Activated CD4-positive, alpha-beta memory T cell treated with anti-CD3 and anti-CD28 coated beads for 36 hours (primary cell): ENCODE results near the gene GLP1R. TPM values are rescaled to one million over a fixed set of nuclear protein-coding genes. Genes with fewer than 3 reads are reported as not detected.

ENCODE experiments used
- CTCF ChIA-PET: fragments of 350-600 bp; sonication (Branson Sonifier 250); formaldehyde crosslinking; loops from one replicate; lab custom pipeline; 2021; ENCODE audit warnings: antibody characterized with exemption, inconsistent platforms; lab: Charles Lee
- POLR2A ChIA-PET: fragments of 350-600 bp; sonication (Branson Sonifier 250); formaldehyde crosslinking; loops from one replicate; lab custom pipeline; 2021; ENCODE audit warnings: antibody characterized with exemption; lab: Charles Lee
- DNase-seq: peaks from one replicate; pipeline ENCODE4 v3.0.0-alpha.2; 2020
- H3K27ac Mint-ChIP-seq: one replicate; pipeline ENCODE4 v1.8.0; 2021; ENCODE audit warnings: mixed read lengths
- H3K27me3 Mint-ChIP-seq: one replicate; pipeline ENCODE4 v1.8.0; 2021; ENCODE audit warnings: mixed read lengths
- H3K36me3 Mint-ChIP-seq: one replicate; pipeline ENCODE4 v1.8.0; 2021; ENCODE audit warnings: mixed read lengths
- H3K4me1 Mint-ChIP-seq: one replicate; pipeline ENCODE4 v1.8.0; 2021; ENCODE audit warnings: low read depth, mixed read lengths
- H3K4me3 Mint-ChIP-seq: one replicate; pipeline ENCODE4 v1.8.0; 2021; ENCODE audit warnings: mild to moderate bottlenecking, mixed read lengths
- H3K9me3 Mint-ChIP-seq: one replicate; pipeline ENCODE4 v1.8.0; 2021; ENCODE audit warnings: mixed read lengths
- intact Hi-C: fragments of 100-400 bp; cut with micrococcal nuclease; formaldehyde crosslinking; loops from one replicate; pipeline ENCODE4 v1.15.1; 2023
- total RNA-seq, 2 experiments: library from RNA; stranded (reverse); gene quantifications; one replicate each; pipeline ENCODE4 v1.2.3, GENCODE V29; 2021

GLP1R gene
- total RNA-seq, 2 experiments from 2014 or later, result 0.07 TPM; not detected in 1

DNA sequence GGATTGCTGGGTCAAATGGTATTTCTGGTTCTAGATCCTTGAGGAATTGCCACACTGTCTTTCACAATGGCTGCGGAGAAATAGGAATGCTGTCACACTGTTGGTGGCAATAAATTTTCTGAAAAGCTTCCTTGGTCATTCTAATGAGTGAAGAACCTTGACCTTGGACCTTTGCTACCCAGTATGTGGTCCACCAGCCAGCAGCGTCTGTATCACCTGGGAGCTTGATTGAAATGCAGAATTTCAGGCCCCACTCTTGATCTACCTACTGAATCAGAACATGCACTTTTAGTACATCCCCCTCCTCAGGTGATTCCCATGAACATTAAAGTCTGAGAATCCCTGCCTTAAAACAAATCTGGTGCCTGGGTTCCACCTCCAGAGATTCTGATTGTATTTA lies 27.5 kb upstream of the GLP1R start:
- no peak overlapping the region for H3K27ac Mint-ChIP-seq
- H3K36me3 Mint-ChIP-seq, result no peaks in the 10 kb centered on the region
- no peak overlapping the region for H3K4me3 Mint-ChIP-seq
- intact Hi-C loops, result no loop called here
- peaks cover 3% of the 10 kb centered on the region for H3K27me3 Mint-ChIP-seq
- ChIA-PET POLR2A (no interaction called here), CTCF (interaction anchor here (1.7 to 2.9 kb wide), 2 partner anchors 9 to 149 kb away, joined by 4 to 11 read pairs; no protein-coding TSS in a partner anchor)
- no peaks in the 10 kb centered on the region for H3K9me3 Mint-ChIP-seq
- no peaks in the 10 kb centered on the region for H3K4me1 Mint-ChIP-seq
- DNase-seq, result no peak

DNA sequence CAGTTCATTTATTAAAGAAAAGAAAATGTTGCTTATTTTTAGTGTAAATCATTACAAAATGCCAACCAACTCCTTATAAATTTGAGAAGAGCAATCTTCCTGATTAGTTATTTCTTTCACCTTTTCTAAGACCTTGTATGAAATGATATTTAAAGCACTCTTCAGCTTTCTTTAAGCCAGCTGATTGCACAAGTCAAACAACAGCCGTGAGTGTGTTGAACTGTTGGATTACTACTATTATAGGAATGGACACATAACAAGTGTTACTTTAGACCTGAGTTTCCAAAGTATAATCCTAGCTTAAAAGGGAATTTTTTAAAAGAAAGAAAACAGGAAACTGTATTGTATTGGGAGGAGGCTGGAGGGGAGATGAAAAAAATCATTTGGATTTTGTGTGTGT lies 26.8 kb upstream of the GLP1R start:
- DNase-seq, result no peak
- no peak overlapping the region for H3K27ac Mint-ChIP-seq
- no peaks in the 10 kb centered on the region for H3K9me3 Mint-ChIP-seq
- peaks cover 5% of the 10 kb centered on the region for H3K27me3 Mint-ChIP-seq
- no peaks in the 10 kb centered on the region for H3K36me3 Mint-ChIP-seq
- ChIA-PET POLR2A (interaction anchor here (0.8 kb wide), 1 partner anchor 9 kb away, joined by 5 read pairs; no protein-coding TSS in a partner anchor), CTCF (interaction anchor here (1.7 to 2.9 kb wide), 2 partner anchors 8 to 149 kb away, joined by 4 to 11 read pairs; no protein-coding TSS in a partner anchor)
- no peaks in the 10 kb centered on the region for H3K4me1 Mint-ChIP-seq
- intact Hi-C loops, result no loop called here
- no peak overlapping the region for H3K4me3 Mint-ChIP-seq

DNA sequence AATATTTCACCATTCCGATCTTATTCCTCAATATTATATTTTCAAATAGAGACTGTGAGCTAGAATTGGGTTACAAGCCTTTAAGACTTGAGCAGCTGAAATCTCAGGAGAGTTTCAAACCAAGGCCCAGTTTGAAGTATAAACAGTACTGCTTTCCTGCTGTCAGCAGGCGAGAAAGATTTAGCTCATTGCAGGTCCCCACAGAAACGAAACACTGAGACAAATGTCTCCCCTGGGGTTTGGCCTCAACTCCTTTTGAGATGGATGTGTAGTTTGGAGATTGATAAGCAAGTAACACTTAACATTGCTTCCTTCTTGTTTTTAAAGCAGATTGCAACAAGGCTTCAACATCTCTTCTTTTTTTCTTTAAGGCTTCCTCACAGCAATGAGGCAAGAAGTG lies 22.4 kb upstream of the GLP1R start:
- no peak overlapping the region for H3K27ac Mint-ChIP-seq
- no peaks in the 10 kb centered on the region for H3K4me1 Mint-ChIP-seq
- ChIA-PET POLR2A (no interaction called here), CTCF (interaction anchor here (0.7 to 1.7 kb wide), 7 partner anchors 16 to 154 kb away, joined by 3 to 5 read pairs (median 3); no protein-coding TSS in a partner anchor)
- no peaks in the 10 kb centered on the region for H3K9me3 Mint-ChIP-seq
- H3K27me3 Mint-ChIP-seq, result peaks cover 15% of the 10 kb centered on the region
- no peak for DNase-seq
- no peak overlapping the region for H3K4me3 Mint-ChIP-seq
- H3K36me3 Mint-ChIP-seq, result no peaks in the 10 kb centered on the region
- intact Hi-C loops, result loop anchor here (5.0 kb wide), 1 partner anchor 76 kb away; no protein-coding TSS in a partner anchor

DNA sequence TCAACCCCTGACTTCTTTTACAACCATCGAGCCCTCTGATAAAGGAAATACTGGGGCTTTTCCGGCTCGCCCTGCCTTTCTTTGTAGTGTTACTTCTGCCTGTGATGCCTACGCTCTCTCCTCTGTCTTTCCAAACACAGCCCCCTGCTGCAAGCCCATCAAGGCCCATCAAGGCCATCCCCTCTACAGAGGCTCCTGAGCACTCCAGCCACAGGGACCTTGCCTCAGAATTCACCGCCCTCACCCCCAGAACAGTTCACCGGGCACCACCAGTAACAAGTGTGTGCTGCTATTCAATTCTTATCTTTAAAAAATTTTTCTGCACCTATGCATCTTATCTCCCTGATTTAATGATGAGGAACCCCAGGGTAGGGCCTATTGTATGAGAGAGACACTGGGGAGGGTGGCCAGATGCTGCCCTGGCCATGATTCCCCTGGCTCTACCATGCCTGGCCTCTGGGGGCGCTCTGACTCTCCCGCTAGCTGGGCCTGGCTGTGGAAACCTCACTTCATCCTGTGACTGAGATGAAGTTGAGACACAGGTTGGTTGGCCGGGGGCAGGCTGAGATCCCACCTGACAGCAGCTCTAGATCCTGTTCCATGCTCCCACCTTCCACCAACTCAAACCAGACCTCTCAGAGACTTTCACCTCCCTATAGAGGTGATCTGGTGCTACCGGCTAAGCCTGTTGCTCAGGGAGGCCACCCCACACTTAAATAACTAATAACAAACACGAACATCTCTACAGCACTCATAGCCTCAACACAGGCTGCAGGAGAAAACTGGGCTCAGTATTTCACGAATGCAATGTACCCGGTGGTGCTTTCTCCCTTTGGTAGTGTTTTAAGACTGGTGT lies 19.2 kb upstream of the GLP1R start:
- CTCF ChIA-PET, result interaction anchor here (0.5 to 2.8 kb wide), 11 partner anchors 8 to 274 kb away, joined by 3 to 11 read pairs (median 6); no protein-coding TSS in a partner anchor
- H3K36me3 Mint-ChIP-seq, result no peaks in the 10 kb centered on the region
- DNase-seq, result peak; percentile 68
- H3K27me3 Mint-ChIP-seq, result peaks cover 29% of the 10 kb centered on the region
- H3K27ac Mint-ChIP-seq, result no peak overlapping the region
- POLR2A ChIA-PET, result no interaction called here
- intact Hi-C loops, result loop anchor here (5.0 kb wide), 1 partner anchor 73 kb away; no protein-coding TSS in a partner anchor
- H3K4me3 Mint-ChIP-seq, result no peak overlapping the region
- no peaks in the 10 kb centered on the region for H3K4me1 Mint-ChIP-seq
- H3K9me3 Mint-ChIP-seq, result no peaks in the 10 kb centered on the region

DNA sequence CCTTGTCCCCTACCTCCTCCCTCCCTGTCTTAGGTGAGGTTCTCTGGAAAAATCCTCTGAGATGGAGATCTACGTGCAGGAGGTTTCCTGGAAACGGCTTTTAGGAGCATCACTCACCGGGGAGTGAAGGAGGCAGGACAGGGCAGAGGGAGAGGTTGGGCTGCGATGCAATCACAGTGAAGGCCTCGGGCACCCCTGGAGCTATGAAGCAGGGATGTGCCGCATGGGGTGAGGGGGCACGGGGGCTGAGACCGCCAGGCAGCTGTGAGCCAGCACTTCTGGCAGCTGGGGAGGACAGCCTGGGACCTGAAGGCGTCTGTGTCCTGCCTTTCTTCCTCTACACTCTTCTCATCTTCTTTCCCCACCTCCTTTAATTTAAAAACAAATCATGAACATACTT lies 12.9 kb upstream of the GLP1R start:
- CTCF ChIA-PET, result no interaction called here
- intact Hi-C loops, result no loop called here
- Mint-ChIP-seq H3K4me1 (peaks cover 4% of the 10 kb centered on the region), H3K9me3 (no peaks in the 10 kb centered on the region), H3K27me3 (peaks cover 41% of the 10 kb centered on the region), H3K4me3 (no peak overlapping the region), H3K36me3 (no peaks in the 10 kb centered on the region), H3K27ac (no peak overlapping the region)
- no peak for DNase-seq
- POLR2A ChIA-PET, result no interaction called here

DNA sequence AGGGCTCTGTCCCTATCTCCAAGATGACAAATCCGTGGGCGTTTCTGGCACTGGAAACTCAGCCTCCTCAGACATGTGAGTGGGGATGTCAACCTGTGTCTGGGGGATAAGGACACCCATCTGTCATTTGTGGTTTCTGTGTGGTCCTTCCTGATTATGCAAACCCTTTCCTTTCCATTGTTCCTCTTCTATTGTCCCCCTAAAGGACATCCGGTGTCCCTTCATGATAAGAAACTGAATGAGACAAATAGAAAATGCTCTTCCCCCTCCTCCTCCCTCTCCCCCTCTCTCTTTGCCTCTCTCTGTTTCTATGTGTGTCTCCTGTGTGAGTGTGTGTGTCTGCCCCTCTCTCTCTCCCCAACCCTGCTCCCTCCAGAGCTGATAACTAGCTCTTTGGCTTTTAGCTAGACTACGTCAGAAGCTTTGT lies 11.5 kb upstream of the GLP1R start:
- H3K9me3 Mint-ChIP-seq, result no peaks in the 10 kb centered on the region
- POLR2A ChIA-PET, result no interaction called here
- H3K27me3 Mint-ChIP-seq, result peaks cover 44% of the 10 kb centered on the region
- H3K36me3 Mint-ChIP-seq, result no peaks in the 10 kb centered on the region
- H3K4me3 Mint-ChIP-seq, result no peak overlapping the region
- no peak for DNase-seq
- intact Hi-C loops, result no loop called here
- H3K27ac Mint-ChIP-seq, result no peak overlapping the region
- H3K4me1 Mint-ChIP-seq, result peaks cover 4% of the 10 kb centered on the region
- CTCF ChIA-PET, result interaction anchor here (1.5 kb wide), 1 partner anchor 272 kb away, joined by 5 read pairs; no protein-coding TSS in a partner anchor

DNA sequence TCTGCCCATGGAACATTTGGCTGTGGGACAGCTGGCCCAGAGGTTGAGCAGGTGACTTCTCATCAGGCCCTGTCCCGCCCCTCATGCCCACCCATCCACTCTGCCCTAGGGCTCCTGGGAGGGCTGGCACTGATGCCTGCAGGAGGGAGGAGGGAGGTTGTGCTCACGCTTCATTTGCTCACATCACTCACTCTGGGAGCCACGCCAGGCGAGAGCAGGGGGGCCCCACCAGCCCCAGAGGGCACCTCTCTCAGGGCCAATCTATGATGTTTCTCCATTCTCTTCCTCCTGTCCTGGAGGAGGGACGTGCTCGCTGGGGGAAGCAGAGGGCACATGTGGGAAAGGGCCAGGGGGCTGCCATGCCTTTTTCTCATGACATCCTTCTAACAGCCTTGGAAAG lies 10.9 kb upstream of the GLP1R start:
- H3K27ac Mint-ChIP-seq, result no peak overlapping the region
- POLR2A ChIA-PET, result no interaction called here
- H3K4me3 Mint-ChIP-seq, result no peak overlapping the region
- H3K4me1 Mint-ChIP-seq, result peaks cover 4% of the 10 kb centered on the region
- CTCF ChIA-PET, result interaction anchor here (1.5 kb wide), 1 partner anchor 272 kb away, joined by 5 read pairs; no protein-coding TSS in a partner anchor
- intact Hi-C loops, result no loop called here
- no peaks in the 10 kb centered on the region for H3K36me3 Mint-ChIP-seq
- no peak for DNase-seq
- H3K9me3 Mint-ChIP-seq, result no peaks in the 10 kb centered on the region
- H3K27me3 Mint-ChIP-seq, result peaks cover 44% of the 10 kb centered on the region

DNA sequence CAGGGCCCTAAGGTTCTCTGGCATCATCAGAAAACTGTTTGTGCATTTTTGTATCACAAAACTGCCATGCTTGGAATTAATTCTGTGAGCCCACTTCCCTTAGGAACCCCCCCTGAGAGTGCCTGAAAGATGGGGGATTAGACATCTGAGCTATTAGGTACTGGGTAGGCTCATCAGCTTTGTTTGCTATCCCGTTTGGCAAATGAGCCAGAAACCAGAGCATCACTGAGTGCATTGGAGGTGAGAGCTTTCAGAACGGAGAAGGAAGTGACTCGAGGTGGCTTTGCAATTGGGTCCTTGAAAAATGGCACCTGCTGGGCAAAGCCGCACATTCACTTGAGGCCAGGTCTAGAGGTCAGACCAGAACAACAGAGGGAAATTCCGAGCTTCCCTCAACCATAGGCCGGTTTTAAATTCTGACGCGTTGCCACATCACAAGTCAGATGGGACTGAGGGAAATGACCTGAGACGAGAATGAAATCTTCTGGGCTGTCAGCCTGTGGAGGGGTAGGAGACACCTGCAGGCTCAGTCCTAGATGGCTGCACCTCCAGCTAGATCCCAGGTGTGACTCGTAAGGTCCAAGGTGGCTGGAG lies 8.4 kb upstream of the GLP1R start:
- peaks cover 4% of the 10 kb centered on the region for H3K4me1 Mint-ChIP-seq
- intact Hi-C loops, result no loop called here
- no peak overlapping the region for H3K4me3 Mint-ChIP-seq
- DNase-seq, result no peak
- ChIA-PET CTCF (interaction anchor here (2.8 kb wide), 1 partner anchor 10 kb away, joined by 10 read pairs; no protein-coding TSS in a partner anchor), POLR2A (no interaction called here)
- no peak overlapping the region for H3K27ac Mint-ChIP-seq
- no peaks in the 10 kb centered on the region for H3K9me3 Mint-ChIP-seq
- no peaks in the 10 kb centered on the region for H3K36me3 Mint-ChIP-seq
- peaks cover 41% of the 10 kb centered on the region for H3K27me3 Mint-ChIP-seq

DNA sequence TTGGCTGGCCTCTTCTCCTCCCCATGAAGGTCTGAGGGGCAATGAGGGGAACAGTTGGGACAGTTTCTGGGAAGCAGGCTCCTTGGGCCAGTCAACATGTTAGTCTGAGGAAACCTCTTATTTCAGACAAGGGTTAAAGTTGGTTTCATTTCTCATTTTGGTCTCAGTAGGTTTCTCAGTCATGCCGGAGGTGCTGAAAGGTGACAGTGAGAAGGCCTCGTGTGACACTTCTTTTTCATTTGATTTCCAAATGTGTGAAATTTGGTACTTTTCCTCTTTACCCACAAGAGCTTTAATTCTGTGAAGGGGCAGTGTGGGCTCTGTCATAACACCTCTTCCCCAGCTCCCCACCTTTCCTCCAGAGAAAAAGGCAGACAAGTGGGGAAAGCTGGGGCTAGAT lies 7.5 kb upstream of the GLP1R start:
- DNase-seq, result no peak
- Mint-ChIP-seq H3K27ac (no peak overlapping the region), H3K4me1 (peaks cover 4% of the 10 kb centered on the region), H3K9me3 (no peaks in the 10 kb centered on the region), H3K36me3 (no peaks in the 10 kb centered on the region), H3K4me3 (no peak overlapping the region), H3K27me3 (peaks cover 39% of the 10 kb centered on the region)
- intact Hi-C loops, result no loop called here
- CTCF ChIA-PET, result no interaction called here
- POLR2A ChIA-PET, result no interaction called here

DNA sequence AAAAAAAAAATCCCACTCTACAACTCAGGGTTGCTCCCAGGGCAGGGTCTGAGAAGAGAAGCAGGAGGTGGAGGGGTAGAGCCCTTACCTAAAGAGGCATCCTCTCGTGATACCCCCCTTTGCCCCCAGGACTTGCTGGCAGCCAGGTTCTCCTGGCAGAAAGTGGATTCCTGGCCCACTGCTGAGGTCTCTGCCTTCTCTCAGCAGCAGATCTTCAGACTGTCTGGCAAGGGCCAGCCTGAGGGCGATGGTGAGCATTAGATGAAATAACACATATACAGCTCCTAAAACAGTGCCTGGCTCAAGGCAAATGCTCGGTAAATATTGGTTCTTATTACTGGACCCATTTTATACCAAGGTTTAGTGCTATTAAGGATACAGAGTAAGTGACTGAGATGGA lies 4.8 kb upstream of the GLP1R start:
- Mint-ChIP-seq H3K27me3 (peaks cover 42% of the 10 kb centered on the region), H3K9me3 (no peaks in the 10 kb centered on the region), H3K4me1 (peaks cover 2% of the 10 kb centered on the region), H3K36me3 (no peaks in the 10 kb centered on the region), H3K4me3 (no peak overlapping the region), H3K27ac (no peak overlapping the region)
- CTCF ChIA-PET, result interaction anchor here (0.6 to 2.9 kb wide), 2 partner anchors 14 to 72 kb away, joined by 3 to 9 read pairs; no protein-coding TSS in a partner anchor
- DNase-seq, result no peak
- intact Hi-C loops, result no loop called here
- POLR2A ChIA-PET, result no interaction called here

DNA sequence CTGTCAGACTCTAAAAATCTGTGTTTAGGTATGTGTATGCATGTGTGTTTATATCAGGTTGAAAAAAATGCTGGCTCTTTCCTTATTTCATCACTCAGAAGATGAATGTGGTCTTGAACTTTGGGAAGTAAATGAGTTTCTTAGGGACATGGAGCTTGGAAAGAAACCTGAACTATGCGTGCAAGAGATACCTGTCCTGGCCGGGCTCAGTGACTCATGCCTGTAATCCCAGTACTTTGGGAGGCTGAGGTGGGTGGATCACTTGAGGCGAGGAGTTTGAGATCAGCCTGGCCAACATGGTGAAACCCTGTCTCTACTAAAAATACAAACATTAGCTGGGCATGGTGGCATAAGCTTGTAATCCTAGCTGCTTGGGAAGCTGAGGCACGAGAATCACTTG lies 4.4 kb upstream of the GLP1R start:
- H3K9me3 Mint-ChIP-seq, result no peaks in the 10 kb centered on the region
- ChIA-PET POLR2A (no interaction called here), CTCF (interaction anchor here (0.6 to 2.9 kb wide), 4 partner anchors 14 to 591 kb away, joined by 3 to 9 read pairs (median 4); no protein-coding TSS in a partner anchor)

More for the DNA sequence above, 4.4 kb upstream of the GLP1R start:
- Mint-ChIP-seq H3K4me3 (no peak overlapping the region), H3K4me1 (peaks cover 3% of the 10 kb centered on the region), H3K27me3 (peaks cover 41% of the 10 kb centered on the region), H3K36me3 (no peaks in the 10 kb centered on the region), H3K27ac (no peak overlapping the region)
- intact Hi-C loops, result no loop called here
- no peak for DNase-seq
